Neural progenitor cell (in vitro differentiated cells): ENCODE measurements around the gene FAM110C. TPM values are rescaled to one million over a fixed set of nuclear protein-coding genes. Genes with fewer than 3 reads are reported as not detected.

ENCODE experiments used
- DNase-seq: peaks from one replicate; pipeline ENCODE4 v3.0.0-alpha.2; 2016; ENCODE audit warnings: low spot score
- H2AFZ ChIP-seq: fragments of 200-600 bp; sonication (generic); replicated peaks from 2 replicates; pipeline ENCODE4 v1.6.1; 2016; ENCODE audit warnings: antibody characterized with exemption
- H3F3A ChIP-seq: fragments of 200-600 bp; sonication (generic); 2 replicates; pipeline ENCODE4 v1.6.1; 2016; ENCODE audit warnings: antibody characterized with exemption, low read depth
- H3K27ac ChIP-seq: fragments of 200-600 bp; sonication (generic); 2 replicates; pipeline ENCODE4 v1.5.1; 2016; ENCODE audit warnings: mild to moderate bottlenecking
- H3K27me3 ChIP-seq: fragments of 200-600 bp; sonication (generic); 2 replicates; pipeline ENCODE4 v1.6.1; 2016; ENCODE audit warnings: mild to moderate bottlenecking, moderate library complexity
- H3K36me3 ChIP-seq: fragments of 200-600 bp; sonication (generic); 2 replicates; pipeline ENCODE4 v1.5.1; 2016
- H3K4me1 ChIP-seq: fragments of 200-600 bp; sonication (generic); 2 replicates; pipeline ENCODE4 v1.6.1; 2016; ENCODE audit warnings: mixed run types
- H3K4me2 ChIP-seq: fragments of 200-600 bp; sonication (generic); 2 replicates; pipeline ENCODE4 v1.6.1; 2016
- H3K4me3 ChIP-seq: fragments of 200-600 bp; sonication (generic); 2 replicates; pipeline ENCODE4 v1.5.1; 2016
- H3K79me2 ChIP-seq: fragments of 200-600 bp; sonication (generic); 2 replicates; pipeline ENCODE4 v1.6.1; 2016; ENCODE audit warnings: low read depth
- H3K9ac ChIP-seq: fragments of 200-600 bp; sonication (generic); 2 replicates; pipeline ENCODE4 v1.6.1; 2016
- H3K9me3 ChIP-seq: fragments of 200-600 bp; sonication (generic); 2 replicates; pipeline ENCODE4 v1.5.1; 2016; ENCODE audit warnings: low read depth
- H4K20me1 ChIP-seq: fragments of 200-600 bp; sonication (generic); 2 replicates; pipeline ENCODE4 v1.6.1; 2016; ENCODE audit warnings: low read depth
- H3K27ac Mint-ChIP-seq: 3 replicates; pipeline ENCODE4 v1.8.0; 2021; ENCODE audit warnings: mixed read lengths
- H3K27me3 Mint-ChIP-seq: 2 replicates; pipeline ENCODE4 v1.8.0; 2022; ENCODE audit warnings: low read depth, mild to moderate bottlenecking, inconsistent platforms, moderate library complexity, mixed read lengths; ENCODE audit not compliant: insufficient read depth
- H3K36me3 Mint-ChIP-seq: 3 replicates; pipeline ENCODE4 v1.8.0; 2021; ENCODE audit warnings: mixed read lengths
- H3K4me1 Mint-ChIP-seq: 3 replicates; pipeline ENCODE4 v1.8.0; 2021; ENCODE audit warnings: mixed read lengths
- H3K4me3 Mint-ChIP-seq: 3 replicates; pipeline ENCODE4 v1.8.0; 2021; ENCODE audit warnings: mild to moderate bottlenecking, moderate library complexity, mixed read lengths
- H3K9me3 Mint-ChIP-seq: 3 replicates; pipeline ENCODE4 v1.8.0; 2020; ENCODE audit warnings: mixed read lengths
- CTCF ChIP-seq: fragments of 200-600 bp; sonication (generic); IDR thresholded peaks from 2 replicates; pipeline ENCODE4 v1.5.1; 2017; ENCODE audit warnings: antibody characterized with exemption, mild to moderate bottlenecking
- EZH2 ChIP-seq: fragments of 200-600 bp; sonication (generic); IDR thresholded peaks from 2 replicates; pipeline ENCODE4 v1.6.1; 2017; ENCODE audit warnings: antibody characterized with exemption, mild to moderate bottlenecking, moderate library complexity
- EZH2phosphoT487 ChIP-seq: fragments of 200-600 bp; sonication (generic); IDR thresholded peaks from 2 replicates; pipeline ENCODE4 v1.6.1; 2017; ENCODE audit warnings: antibody characterized with exemption
- total RNA-seq: library from RNA; depleted of rRNA; stranded (reverse); fragments of >200 nt; gene quantifications from 2 replicates; pipeline ENCODE4 v1.2.3, GENCODE V29; 2015; ENCODE audit warnings: low replicate concordance

The FAM110C gene
- total RNA-seq, 1 donor from 2014 or later = 0.65 TPM

- Histone ChIP-seq H3K36me3 (no peaks in the 10 kb centered on the region), H3K4me1 (no peaks in the 10 kb centered on the region), H3K9ac (no peak overlapping the region), H3K4me3 (peak overlapping the region; percentile 48), H3K27me3 (no peaks in the 10 kb centered on the region), H4K20me1 (no peaks in the 10 kb centered on the region), H3F3A (peaks cover 16% of the 10 kb centered on the region), H3K79me2 (no peaks in the 10 kb centered on the region), H3K4me2 (peak overlapping the region; percentile 67), H3K9me3 (no peaks in the 10 kb centered on the region), H3K27ac (no peak overlapping the region), H2AFZ (no peak overlapping the region)
- Mint-ChIP-seq H3K27me3 (no peaks in the 10 kb centered on the region), H3K9me3 (peaks cover 6% of the 10 kb centered on the region), H3K4me3 (no peak overlapping the region), H3K4me1 (no peaks in the 10 kb centered on the region), H3K27ac (no peak overlapping the region), H3K36me3 (no peaks in the 10 kb centered on the region)
- TF ChIP-seq CTCF = no peak
- TF ChIP-seq EZH2 = no peak
- TF ChIP-seq EZH2phosphoT487 = no peak
- DNase-seq = peak; percentile 77
Measured at GRCh38 chr2:10222-10875, 36.0 kb downstream of the FAM110C start.

Other genes starting within 250 kb of the FAM110C start
- 24.3 and 47.9 TPM in 2 replicates for gene SH3YL1, start 217.5 kb upstream of the FAM110C start, total RNA-seq
- gene ACP1, start 218.4 kb upstream of the FAM110C start, total RNA-seq = 173 and 236 TPM in 2 replicates
- not detected in 2 replicates for gene ALKAL2, start 241.6 kb upstream of the FAM110C start, total RNA-seq